Colon (tissue), 2 donors: Measurements from ENCODE around the gene DLL4.
"Not testable (repeated sequence)": the region's sequence is repeated elsewhere in the genome, so short reads cannot be mapped to it uniquely, and the experiment has no call there.

Experiments
- FAIRE-seq: peaks from 2 replicates; lab custom pipeline; 2012; peaks lifted over from hg19 to GRCh38; lab: Jason Lieb, UNC
- donor health status: control.
- donor health status: control.

Gene DLL4

DNA sequence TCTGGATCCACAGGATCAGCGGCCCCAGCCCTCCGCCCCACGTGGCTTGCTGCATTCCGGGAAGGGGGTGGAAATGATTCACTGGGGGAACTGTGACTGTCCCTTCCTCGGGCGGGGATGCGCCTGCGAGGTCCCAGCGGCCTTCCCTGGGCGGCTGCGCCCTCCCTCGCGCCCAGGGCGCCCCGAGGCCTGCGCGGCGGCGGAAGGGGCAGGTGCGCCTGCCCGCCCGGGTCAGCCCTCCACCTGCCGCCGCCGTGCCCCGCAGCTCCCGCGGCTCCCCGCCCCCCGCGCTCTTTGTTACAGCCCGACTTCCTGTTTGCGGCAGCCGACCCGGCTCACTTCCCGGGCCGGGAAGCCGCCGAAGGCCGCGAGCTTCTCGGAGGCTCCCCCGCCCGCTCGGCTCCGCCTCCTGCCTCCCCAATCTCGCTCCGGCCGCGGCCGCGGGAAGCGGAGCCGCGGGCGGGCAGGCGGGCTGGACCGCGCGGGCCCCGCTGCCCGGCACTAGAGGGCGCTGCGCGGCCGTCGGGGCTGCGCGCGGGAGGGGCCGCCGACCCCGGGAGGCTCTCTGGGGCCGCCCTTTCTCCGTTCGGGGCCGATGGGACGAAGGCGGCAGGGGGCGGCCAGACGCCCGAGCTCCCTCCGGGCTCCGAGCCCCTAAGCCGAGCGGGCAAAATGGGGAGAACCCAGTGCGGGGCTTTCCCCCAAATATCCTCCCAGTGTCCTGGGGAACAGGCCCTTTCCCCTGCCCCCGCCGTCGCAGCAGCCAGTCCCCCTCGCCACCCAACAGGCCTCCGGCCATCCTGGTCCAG is 12.6 kb downstream of the DLL4 start:
- no peak for FAIRE-seq

- FAIRE-seq: no peak
These were observed 13.3 kb downstream of the DLL4 start for GRCh38 chr15:40942337-40942854.

GRCh38 chr15:40942878-40943277 is 13.7 kb downstream of the DLL4 start:
- no peak for FAIRE-seq

DNA sequence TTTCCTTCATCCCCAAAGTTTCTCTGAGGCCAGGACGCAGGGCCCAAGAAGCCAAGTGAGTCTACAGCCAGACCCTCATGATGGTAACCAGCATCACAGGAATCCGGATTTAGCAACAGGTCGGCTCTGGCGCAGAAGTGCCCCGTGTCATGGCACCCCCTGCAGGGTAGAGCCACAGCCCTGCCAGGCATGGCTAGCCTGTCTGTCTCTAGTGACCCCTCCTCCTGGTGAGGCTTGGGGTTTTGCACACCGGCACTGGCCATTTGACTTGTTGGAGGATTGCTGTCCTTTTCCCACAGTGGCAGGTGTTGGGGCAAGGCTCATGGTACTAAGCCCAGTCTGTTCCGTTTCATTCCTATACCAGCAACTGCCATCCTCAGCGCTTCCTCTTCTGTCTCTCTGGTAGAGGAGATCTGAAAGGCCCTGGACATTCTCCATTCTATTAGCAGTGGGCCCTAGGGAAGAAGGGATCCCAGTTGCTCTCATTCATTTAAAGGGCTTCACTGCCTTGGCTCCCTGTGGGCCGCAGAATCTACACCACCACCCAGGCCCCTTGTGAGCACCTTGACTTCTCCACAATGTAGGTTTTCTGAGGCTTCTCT is 14.7 kb downstream of the DLL4 start:
- no peak for FAIRE-seq

DNA sequence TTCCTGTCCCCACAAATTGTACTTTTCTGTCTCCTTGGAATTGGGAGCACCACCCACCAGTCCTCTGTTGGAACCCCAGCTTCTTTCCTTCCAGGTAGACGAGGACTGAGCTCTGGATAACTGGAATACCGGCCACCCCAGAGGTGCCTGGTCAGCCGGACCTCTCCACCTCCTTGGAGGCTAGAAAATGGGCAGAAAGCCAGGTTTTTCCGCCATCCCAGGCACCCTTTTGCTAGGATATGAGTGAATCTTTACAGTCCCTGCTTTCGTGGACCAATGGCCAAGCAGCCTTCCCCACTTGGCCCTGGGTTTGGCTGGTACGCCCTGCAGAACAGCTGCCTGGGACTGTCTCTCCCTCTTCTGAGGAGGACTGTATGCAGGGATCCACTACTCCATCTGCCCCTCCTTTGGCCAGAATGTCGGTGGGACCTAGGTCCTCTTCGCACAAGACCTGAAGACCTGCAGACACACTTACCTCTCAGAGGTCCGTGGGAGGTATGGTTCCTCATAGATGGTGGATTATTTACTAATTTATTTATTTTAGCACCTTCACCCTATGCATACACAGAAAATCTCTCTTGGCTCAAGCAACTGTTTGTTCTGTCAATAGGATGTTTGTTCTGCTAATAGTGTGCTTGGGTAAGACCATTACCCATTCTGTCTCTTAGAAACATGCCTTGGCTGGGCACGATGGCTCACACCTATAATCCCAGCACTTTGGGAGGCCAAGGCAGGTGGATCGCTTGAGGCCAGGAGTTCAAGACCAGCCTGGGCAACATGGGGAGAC is 15.6 kb downstream of the DLL4 start:
- FAIRE-seq: no peak

DNA sequence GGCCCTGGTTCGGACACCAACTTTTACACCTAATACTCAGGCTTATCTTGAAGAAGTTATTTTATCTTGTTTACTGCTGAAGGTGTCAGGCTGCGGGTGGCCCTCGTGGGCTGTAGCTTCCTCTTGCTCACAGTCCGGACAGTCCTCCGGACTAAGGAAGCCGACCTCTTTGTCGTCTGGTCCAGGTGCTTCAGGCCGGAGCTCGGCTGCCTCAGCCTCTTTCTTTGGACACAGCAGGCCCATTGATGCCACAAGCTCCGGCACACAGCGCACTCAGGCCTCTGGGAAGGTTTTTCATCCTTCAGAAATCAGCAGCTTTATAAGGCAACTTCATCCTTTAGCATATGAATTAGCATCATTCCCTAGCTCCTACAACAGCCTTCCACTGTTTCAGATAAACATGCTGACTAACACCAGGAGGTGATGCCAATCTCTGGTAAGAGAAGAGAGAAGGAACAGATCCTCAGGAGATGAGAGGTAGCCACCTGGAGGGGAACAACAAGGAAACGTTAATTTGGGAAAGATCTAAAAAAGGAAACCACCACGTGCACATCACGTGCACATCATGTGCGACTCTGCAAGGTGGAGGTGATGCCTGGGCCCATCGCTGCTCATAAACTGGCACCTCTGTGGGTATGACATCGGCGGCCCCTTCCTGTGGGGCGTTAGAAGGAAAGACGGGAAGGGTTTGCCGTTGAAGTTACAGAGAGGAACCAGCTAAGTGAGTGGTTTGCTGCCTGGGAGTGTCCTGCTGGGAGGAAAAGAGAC is 19.8 kb downstream of the DLL4 start:
- FAIRE-seq: no peak

DNA sequence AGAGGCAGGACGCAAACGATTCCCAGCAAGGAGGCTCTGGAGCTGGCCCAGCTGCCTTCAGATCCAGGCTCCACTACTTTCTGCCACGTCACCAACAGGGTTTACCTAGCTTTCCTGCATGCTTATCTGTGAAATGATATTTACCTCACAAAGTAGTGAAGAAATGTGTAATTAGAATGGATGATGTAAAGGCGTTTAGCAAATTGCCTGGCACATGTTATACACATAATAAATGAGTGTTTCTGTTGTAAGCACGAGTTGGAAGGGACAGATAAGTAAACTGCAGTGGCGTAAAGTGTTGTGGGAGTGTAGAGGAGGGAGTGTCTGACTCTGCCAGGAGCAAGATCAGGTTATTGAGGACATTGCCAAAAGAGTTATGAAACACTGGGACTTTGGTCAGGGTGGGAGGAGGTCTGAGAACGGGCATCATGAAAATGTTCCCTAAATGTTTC is 20.6 kb downstream of the DLL4 start:
- FAIRE-seq: no peak

GRCh38 chr15:40951764-40952163 is 22.6 kb downstream of the DLL4 start:
- FAIRE-seq: no peak

DNA sequence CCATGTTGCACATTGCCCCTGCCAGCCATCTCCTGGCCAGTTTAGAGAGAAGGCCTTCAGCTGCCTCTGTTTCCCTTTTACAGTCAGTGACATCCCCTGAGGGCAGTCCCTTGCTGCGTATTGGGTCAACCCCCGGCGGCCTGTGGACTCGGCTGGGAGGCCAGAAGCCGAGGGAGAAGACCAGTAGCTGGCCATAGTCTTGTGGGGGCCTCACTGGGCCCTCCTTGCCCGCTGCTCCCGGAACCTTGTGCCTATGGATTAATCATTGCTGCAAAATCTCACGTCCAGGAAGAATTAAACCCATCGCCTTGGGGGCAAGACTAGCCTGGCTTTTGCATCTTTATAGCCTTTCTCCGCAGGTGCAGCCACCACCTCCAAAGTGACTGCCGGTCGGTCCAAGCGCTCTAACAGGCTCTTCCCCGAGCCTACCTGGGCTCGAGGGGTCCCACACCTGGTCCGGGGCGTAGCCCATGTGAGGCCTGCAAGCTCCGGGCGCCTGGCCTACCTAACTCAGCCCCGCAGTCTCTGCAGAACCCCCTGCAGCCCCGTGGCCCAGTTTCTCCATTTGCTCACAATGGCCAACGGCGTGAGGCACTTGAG is 23.3 kb downstream of the DLL4 start:
- FAIRE-seq: no peak

DNA sequence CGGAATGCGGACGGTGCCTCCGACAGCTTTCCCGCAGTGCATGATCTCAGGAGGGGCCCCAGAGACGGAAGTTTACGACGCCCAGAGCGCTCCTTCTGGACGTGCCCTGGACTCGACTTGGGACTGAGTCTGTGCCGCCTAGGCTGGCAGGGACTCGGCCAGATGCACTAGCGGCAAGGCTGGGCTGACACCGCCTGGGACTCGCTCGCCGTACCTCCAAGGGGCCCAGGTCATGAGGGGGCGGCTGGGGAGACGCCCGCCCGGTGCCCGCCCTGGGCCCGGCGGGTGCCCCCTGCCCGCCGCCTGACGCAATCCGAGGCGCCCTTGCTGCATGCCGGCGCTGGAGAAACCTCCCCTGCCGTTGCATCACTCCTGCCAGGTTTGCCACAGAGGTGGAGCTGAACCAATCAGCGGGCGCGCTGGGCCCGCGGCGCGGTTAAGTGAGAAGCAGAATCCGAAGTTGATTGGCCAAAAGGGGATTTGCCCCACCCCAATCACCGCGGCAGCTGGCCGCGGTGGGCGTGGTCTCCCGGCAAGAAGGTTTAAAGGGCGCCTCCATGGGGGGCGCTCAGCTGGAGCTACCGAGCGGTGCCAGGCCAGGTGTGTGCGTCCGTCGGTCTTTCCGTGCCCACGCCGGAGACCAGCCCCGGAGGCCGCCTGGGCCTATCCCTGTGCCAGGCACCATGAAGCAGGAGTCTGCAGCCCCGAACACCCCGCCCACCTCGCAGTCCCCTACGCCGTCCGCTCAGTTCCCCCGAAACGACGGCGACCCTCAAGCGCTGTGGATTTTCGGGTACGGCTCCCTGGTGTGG is 24.0 kb downstream of the DLL4 start, which contains the start of gene CHAC1:
CHAC1 (plus strand) TSS at position 571 of the 812 bp plus-strand sequence; CDS start at position 684, 113 bp downstream.
- FAIRE-seq: no peak

GRCh38 chr15:40953713-40954074 is 24.6 kb downstream of the DLL4 start:
- FAIRE-seq: no peak

DNA sequence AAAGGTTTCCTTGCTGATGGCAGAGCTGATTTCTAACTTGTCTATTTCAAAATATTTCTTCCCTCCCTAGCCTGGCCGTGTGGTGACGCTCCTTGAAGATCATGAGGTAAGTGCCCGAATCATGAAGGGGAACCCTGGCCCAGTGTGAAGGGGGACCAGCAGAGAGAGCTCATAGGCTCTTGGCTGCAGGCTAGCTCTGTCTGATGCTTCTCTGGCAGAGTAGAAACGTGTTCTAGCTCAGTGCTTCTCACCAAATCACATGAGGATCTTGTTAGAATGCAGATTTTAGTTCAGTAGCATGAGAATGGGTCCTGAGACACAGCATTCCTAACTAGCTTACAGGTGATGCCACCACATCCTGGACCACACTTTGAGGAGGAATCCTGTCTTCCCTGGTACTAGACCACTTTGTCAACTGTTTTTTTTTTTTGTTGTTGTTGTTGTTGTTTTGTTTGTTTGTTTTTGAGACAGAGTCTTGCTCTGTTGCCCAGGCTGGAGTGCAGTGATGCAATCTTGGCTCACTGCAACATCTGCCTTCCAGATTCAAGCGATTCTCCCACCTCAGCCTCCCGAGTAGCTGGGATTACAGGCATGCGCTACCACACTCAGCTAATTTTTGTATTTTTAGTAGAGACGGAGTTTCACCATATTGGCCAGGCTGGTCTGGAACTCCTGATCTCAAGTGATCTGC is 25.2 kb downstream of the DLL4 start:
- not testable (repeated sequence) for FAIRE-seq

- no peak for FAIRE-seq
These were observed 26.2 kb downstream of the DLL4 start for GRCh38 chr15:40955141-40955903.

DNA sequence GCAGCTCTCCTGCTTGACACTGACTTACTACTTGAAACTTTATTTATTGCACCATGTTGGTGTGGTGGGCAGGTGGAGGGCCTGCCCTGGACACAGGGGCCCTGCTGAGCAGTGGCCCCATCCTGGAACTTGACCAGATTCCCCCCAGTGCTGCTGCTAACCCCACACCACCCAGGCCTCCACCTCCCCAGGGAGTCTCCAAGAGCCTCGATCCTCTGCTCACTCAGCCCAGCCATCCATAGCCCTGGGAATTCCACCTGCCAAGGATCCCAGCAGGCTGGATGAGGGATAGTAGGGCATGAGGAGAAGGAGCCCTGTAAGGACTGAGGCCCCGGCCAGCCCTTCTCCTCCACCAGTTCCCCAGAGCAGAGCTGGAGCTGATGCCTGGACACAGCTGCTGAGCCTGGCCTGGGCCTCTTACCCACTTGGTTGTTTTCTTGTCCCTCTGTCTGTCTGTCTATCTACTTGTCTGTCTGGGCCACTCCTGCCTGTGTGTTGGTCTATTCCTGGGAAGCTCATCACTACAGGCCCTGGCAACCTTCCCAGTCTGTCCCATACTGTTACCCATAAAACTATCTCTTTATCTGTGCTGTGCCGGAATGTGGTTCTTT is 26.9 kb downstream of the DLL4 start:
- FAIRE-seq: no peak

GRCh38 chr15:40956541-40956982 is 27.4 kb downstream of the DLL4 start:
- FAIRE-seq: no peak

DNA sequence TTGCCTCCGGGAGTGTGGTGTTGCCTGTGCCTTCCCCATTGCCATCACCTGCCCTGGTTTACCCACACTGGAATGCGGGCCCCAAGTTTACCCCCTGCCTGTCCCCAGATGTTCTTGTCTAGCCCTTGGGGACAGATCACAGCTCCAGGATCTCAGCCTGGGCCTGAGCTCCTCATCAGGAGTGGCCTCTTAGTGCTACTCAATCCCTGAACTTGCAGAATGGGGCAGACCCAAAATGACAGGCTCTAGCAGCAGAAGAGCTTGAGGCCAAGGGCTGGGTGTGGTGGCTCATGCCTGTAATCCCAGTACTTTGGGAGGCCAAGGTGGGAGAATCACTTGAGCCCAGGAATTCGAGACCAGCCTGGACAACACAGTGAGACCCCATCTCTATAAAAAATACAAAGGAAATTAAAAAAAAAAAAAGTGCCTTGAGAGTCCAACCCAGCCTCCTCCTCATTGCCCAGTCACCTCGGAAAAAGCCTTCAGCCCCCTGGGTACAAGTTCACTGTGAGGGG is 28.0 kb downstream of the DLL4 start:
- no peak for FAIRE-seq

DNA sequence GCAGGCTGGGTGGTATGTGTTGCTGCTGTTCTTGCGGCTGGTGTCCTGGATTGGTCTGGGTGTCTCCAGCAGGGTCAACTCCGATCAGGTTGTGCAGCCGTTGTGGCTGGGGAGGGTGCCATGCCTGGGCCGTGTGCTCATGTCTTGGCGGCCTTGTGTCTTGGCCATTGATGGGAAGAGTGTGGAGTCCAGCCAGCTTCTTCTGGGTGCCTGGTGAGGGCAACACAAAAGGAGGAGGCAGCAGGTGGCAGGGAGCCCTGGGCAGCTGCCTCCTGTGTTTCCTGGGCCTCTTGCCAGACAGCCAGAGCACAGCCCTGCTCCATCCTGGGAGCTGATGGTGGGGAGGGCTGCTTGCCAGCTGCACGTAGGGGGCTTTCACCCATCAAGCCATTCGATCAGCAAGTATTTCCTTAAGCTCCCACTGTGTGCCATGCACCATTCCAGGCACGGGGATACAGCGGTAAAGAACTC is 28.5 kb downstream of the DLL4 start:
- no peak for FAIRE-seq

- FAIRE-seq: no peak
These were observed 29.0 kb downstream of the DLL4 start for GRCh38 chr15:40958146-40958545.
